GM12892 (cell line): Measurements from ENCODE around the gene OR6C70.

Source experiments
- POLR2A ChIP-seq: IDR thresholded peaks from 2 replicates; pipeline ENCODE4 v1.6.1; 2011; ENCODE audit warnings: low read depth, low read length, control low read depth
- POLR2AphosphoS5 ChIP-seq: IDR thresholded peaks from 2 replicates; pipeline ENCODE4 v1.6.1; 2011; ENCODE audit warnings: low read depth, low read length, control low read depth

DNA sequence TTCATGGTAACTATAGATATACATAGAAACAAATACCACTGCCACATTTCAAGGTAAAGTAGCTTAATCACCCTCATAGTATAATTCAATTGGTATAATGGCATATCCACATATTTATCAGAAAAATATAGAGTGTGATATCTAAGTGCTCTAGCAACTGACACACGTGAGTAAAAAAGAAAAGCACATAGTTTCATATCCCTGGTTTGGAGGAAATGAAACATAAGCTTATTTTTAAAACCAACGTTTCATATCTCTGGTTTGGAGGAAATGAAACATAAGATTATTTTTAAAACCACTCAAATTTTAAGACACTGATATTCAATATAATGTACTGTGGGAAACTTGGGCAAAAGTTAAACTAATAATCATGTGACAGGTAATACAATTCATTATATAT lies 2.1 kb downstream of the OR6C70 start:
- TF ChIP-seq POLR2A = no peak
- no peak for TF ChIP-seq POLR2AphosphoS5
